A549 (cell line): Measurements from ENCODE around the gene PNKP.

ENCODE experiments used
- CBX8 ChIP-seq: fragments of 200-600 bp; sonication (generic); IDR thresholded peaks from 2 replicates; pipeline ENCODE4 v1.6.1; 2016
- RCOR1 ChIP-seq: fragments of 150-350 bp; IDR thresholded peaks from 2 replicates; pipeline ENCODE4 v1.6.1; 2014; ENCODE audit warnings: antibody characterized with exemption, low read length, low read depth
- RFX5 ChIP-seq: fragments of 450-650 bp; IDR thresholded peaks from 2 replicates; pipeline ENCODE4 v1.7.1; 2014; ENCODE audit warnings: antibody characterized with exemption, mild to moderate bottlenecking, moderate library complexity
- ZFP36 ChIP-seq: fragments of 450-650 bp; IDR thresholded peaks from 2 replicates; pipeline ENCODE4 v1.6.1; 2014; ENCODE audit warnings: borderline replicate concordance; ENCODE audit not compliant: partially characterized antibody
- TF ChIP-seq, protein P1 (sequence below): fragments of >200 bp; sonication (Bioruptor Twin); formaldehyde crosslinking; IDR thresholded peaks from 3 replicates; pipeline ENCODE4 v1.5.1; 2016

DNA sequence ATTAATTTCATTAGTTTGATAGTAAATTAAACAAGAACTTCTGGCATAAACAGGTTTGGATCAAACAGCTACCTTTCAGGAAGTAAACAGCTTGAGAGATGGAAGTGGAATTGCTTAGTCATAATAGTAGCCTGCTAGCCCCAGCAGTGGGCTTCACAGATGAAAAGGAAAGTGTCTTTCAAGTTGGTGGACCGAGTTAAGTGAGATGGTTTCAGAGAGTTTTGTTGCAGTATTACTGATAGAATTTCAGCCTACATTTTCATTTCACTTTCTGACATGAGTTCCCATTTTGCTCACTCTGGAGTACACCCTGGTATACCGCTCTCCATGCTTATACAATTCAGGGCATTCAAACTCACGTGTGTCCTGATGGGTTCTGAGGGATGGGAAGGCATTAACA, 18.4 kb downstream of the PNKP start:
- TF ChIP-seq CBX8, result no peak
- TF ChIP-seq RCOR1, result no peak
- TF ChIP-seq, protein P1, sequence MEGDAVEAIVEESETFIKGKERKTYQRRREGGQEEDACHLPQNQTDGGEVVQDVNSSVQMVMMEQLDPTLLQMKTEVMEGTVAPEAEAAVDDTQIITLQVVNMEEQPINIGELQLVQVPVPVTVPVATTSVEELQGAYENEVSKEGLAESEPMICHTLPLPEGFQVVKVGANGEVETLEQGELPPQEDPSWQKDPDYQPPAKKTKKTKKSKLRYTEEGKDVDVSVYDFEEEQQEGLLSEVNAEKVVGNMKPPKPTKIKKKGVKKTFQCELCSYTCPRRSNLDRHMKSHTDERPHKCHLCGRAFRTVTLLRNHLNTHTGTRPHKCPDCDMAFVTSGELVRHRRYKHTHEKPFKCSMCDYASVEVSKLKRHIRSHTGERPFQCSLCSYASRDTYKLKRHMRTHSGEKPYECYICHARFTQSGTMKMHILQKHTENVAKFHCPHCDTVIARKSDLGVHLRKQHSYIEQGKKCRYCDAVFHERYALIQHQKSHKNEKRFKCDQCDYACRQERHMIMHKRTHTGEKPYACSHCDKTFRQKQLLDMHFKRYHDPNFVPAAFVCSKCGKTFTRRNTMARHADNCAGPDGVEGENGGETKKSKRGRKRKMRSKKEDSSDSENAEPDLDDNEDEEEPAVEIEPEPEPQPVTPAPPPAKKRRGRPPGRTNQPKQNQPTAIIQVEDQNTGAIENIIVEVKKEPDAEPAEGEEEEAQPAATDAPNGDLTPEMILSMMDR, result no peak
- no peak for TF ChIP-seq ZFP36
- TF ChIP-seq RFX5, result no peak
